HG02870 (cell line): ENCODE data around the gene THRAP3.

Experiments used
- ATAC-seq: cut with Tn5 transposase; IDR thresholded peaks from one replicate; pipeline ENCODE4 v1.9.1; 2021; ENCODE audit warnings: mild to moderate bottlenecking, moderate library complexity; ENCODE audit not compliant: unreplicated experiment

THRAP3 gene

GRCh38 chr1:36323636-36324352 lies 99.6 kb downstream of the THRAP3 start, which contains the start of gene EVA1B:
TSS of gene EVA1B (minus strand) at chr1:36323645. CDS start at chr1:36323037, 608 bp downstream.
- ATAC-seq = no peak

GRCh38 chr1:36324353-36324703 lies 100.1 kb downstream of the THRAP3 start:
- ATAC-seq = no peak

GRCh38 chr1:36326499-36326898 lies 102.3 kb downstream of the THRAP3 start:
- ATAC-seq = no peak

GRCh38 chr1:36327421-36328087 lies 103.3 kb downstream of the THRAP3 start:
- ATAC-seq = no peak

- no peak for ATAC-seq
Observed at GRCh38 chr1:36328088-36328480, 103.8 kb downstream of the THRAP3 start.

- ATAC-seq = no peak
Observed at GRCh38 chr1:36328713-36329112, 104.5 kb downstream of the THRAP3 start.

GRCh38 chr1:36329817-36330216 lies 105.6 kb downstream of the THRAP3 start:
- no peak for ATAC-seq

- no peak for ATAC-seq
Observed at GRCh38 chr1:36330940-36331339, 106.7 kb downstream of the THRAP3 start.

- no peak for ATAC-seq
Observed at GRCh38 chr1:36337830-36338229, 113.6 kb downstream of the THRAP3 start.

GRCh38 chr1:36339215-36339614 lies 115.0 kb downstream of the THRAP3 start:
- ATAC-seq = no peak

- no peak for ATAC-seq
Observed at GRCh38 chr1:36339615-36340014, 115.4 kb downstream of the THRAP3 start.

- ATAC-seq = no peak
Observed at GRCh38 chr1:36341626-36342320, 117.5 kb downstream of the THRAP3 start.

- ATAC-seq = no peak
Observed at GRCh38 chr1:36342426-36343185, 118.4 kb downstream of the THRAP3 start.

- no peak for ATAC-seq
Observed at GRCh38 chr1:36343651-36344394, 119.6 kb downstream of the THRAP3 start.

- ATAC-seq = no peak
Observed at GRCh38 chr1:36344395-36344680, 120.1 kb downstream of the THRAP3 start.

GRCh38 chr1:36345353-36345752 lies 121.1 kb downstream of the THRAP3 start:
- ATAC-seq = no peak

- no peak for ATAC-seq
Observed at GRCh38 chr1:36346741-36347370, 122.6 kb downstream of the THRAP3 start.

- ATAC-seq = no peak
Observed at GRCh38 chr1:36349241-36349671, 125.0 kb downstream of the THRAP3 start.

GRCh38 chr1:36349839-36350238 lies 125.6 kb downstream of the THRAP3 start:
- no peak for ATAC-seq

- ATAC-seq = no peak
Observed at GRCh38 chr1:36350659-36351226, 126.5 kb downstream of the THRAP3 start.
